Sigmoid colon (tissue), 7 donors: ENCODE measurements around the gene IL17C. TPM values are rescaled to one million over a fixed set of nuclear protein-coding genes. Genes with fewer than 3 reads are reported as not detected.

Experiments
- DNase-seq: peaks from one replicate; pipeline ENCODE4 v3.0.0-alpha.2; 2019
- H3K27ac ChIP-seq, 4 donors: fragments of 200-600 bp; sonication (generic); one replicate each; pipeline ENCODE4 v1.5.1; 2016 to 2019; ENCODE audit warnings: mild to moderate bottlenecking in 1 of 4
- H3K27me3 ChIP-seq, 3 donors: fragments of 200-600 bp; sonication (generic); one replicate each; pipeline ENCODE4 v1.5.1; 2019; ENCODE audit warnings: mild to moderate bottlenecking in 1 of 3
- H3K36me3 ChIP-seq, 4 donors: fragments of 200-600 bp; sonication (generic); one replicate each; pipeline ENCODE4 v1.5.1; 2016 to 2019
- H3K4me1 ChIP-seq, 4 donors: fragments of 200-600 bp; sonication (generic); one replicate each; pipeline ENCODE4 v1.5.1; 2017 to 2019
- H3K4me3 ChIP-seq, 4 donors: fragments of 200-600 bp; sonication (generic); one replicate each; pipeline ENCODE4 v1.5.1; 2017 to 2019; ENCODE audit warnings: mild to moderate bottlenecking in 2 of 4, moderate library complexity in 1 of 4
- H3K9me3 ChIP-seq, 4 donors: fragments of 200-600 bp in 3 of 4; sonication (generic) in 3 of 4; one replicate each; pipeline versions ENCODE4 v1.5.1 to v1.6.1; 2013 to 2019
- CTCF ChIP-seq, 4 experiments: fragments of 450-650 bp in 3 of 4; fragments of 200-600 bp in 1 of 4; IDR thresholded peaks; one replicate each; pipeline ENCODE4 v1.5.1; 2016 to 2019; ENCODE audit warnings: antibody characterized with exemption in 4 of 4, mild to moderate bottlenecking in 3 of 4, moderate library complexity in 2 of 4
- EP300 ChIP-seq, 4 donors: sonication (generic); formaldehyde crosslinking; IDR thresholded peaks; one replicate each; pipeline ENCODE4 v1.6.1; 2017; ENCODE audit warnings: antibody characterized with exemption in 4 of 4
- POLR2A ChIP-seq, 2 donors: fragments of 450-650 bp; IDR thresholded peaks; one replicate each; pipeline ENCODE4 v1.6.1; 2016; ENCODE audit warnings: antibody characterized with exemption in 2 of 2, mild to moderate bottlenecking in 2 of 2, moderate library complexity in 2 of 2
- POLR2AphosphoS5 ChIP-seq, 4 donors: sonication (generic); formaldehyde crosslinking; IDR thresholded peaks; one replicate each; pipeline ENCODE4 v1.6.1; 2017; ENCODE audit warnings: antibody characterized with exemption in 4 of 4
- WGBS, 2 donors: extraction: QIAGEN DNeasy Blood & Tissue Kit; methylation state at CpG; one replicate each; pipeline ENCODE4 v1.1.7; 2013; 5-methylcytosine and 5-hydroxymethylcytosine counted together
- intact Hi-C: fragments of 100-400 bp; cut with DNase I; formaldehyde crosslinking; loops from one replicate; pipeline ENCODE4 v1.15.1; 2023
- polyA plus RNA-seq, 3 donors: library from polyadenylated mRNA; stranded (reverse); fragments of 200-250 nt; gene quantifications; one replicate each; pipeline ENCODE4 v1.2.3, GENCODE V29; 2013
- total RNA-seq, 4 donors: library from RNA; depleted of rRNA; stranded (reverse); fragments of >200 nt; gene quantifications; one replicate each; pipeline ENCODE4 v1.1.0, GENCODE V29; 2016
- donor health status: healthy with polysubstance abuse.
- donor health status: Bipolar disorder and iron deficiency.
- donor health status: healthy.

Gene IL17C
- total RNA-seq (not detected), polyA plus RNA-seq (under 1 TPM in 1 of 3 donors, not detected in 2; 0.96 TPM)

- Histone ChIP-seq H3K27me3 (peaks cover 28 to 72% (median 57%) of the 10 kb centered on the region in 3 donors), H3K9me3 (no peaks in the 10 kb centered on the region), H3K4me1 (peaks cover 0 to 19% (median 16%) of the 10 kb centered on the region in 4 donors), H3K36me3 (no peaks in the 10 kb centered on the region), H3K4me3 (no peak within 1 kb of the TSS), H3K27ac (no peak within 1 kb of the TSS)
- TF ChIP-seq EP300 (IDR thresholded peaks at IDR 0.05), result no peak
- TF ChIP-seq POLR2AphosphoS5 (IDR thresholded peaks at IDR 0.05), result no peak
- TF ChIP-seq CTCF (IDR thresholded peaks at IDR 0.05), result no peak
- no peak for TF ChIP-seq POLR2A (IDR thresholded peaks at IDR 0.05)
- intact Hi-C loops, result no loop called here
- 14 to 32% methylated on average over 27 of the region's 27 CpGs for WGBS, 2 donors
- no peak for DNase-seq
Observed at GRCh38 chr16:88638323-88639230, at the start of gene IL17C. IL17C (plus strand) TSS chr16:88638572; CDS start chr16:88638642, 70 bp downstream.

- no peak for DNase-seq
Observed at GRCh38 chr16:88588754-88589153, 49.6 kb upstream of the IL17C start.

GRCh38 chr16:88589441-88589840 lies 48.9 kb upstream of the IL17C start:
- H3K4me1 ChIP-seq, result no peaks in the 10 kb centered on the region
- TF ChIP-seq CTCF (IDR thresholded peaks at IDR 0.05), result no peak
- no peak for TF ChIP-seq EP300 (IDR thresholded peaks at IDR 0.05)
- no peak for TF ChIP-seq POLR2AphosphoS5 (IDR thresholded peaks at IDR 0.05)
- no peak for TF ChIP-seq POLR2A (IDR thresholded peaks at IDR 0.05)
- H3K9me3 ChIP-seq, result no peaks in the 10 kb centered on the region
- H3K4me3 ChIP-seq, result no peak overlapping the region
- H3K27ac ChIP-seq, result no peak overlapping the region
- no peak for DNase-seq
- intact Hi-C loops, result no loop called here
- WGBS, 2 donors, result 92 to 93% methylated on average over 11 of the region's 11 CpGs
- peaks cover 4 to 57% (median 35%) of the 10 kb centered on the region in 4 donors for H3K36me3 ChIP-seq
- H3K27me3 ChIP-seq, result no peaks in the 10 kb centered on the region

More at GRCh38 chr16:88588754-88589153, 49.6 kb upstream of the IL17C start:
- intact Hi-C loops, result no loop called here
- Histone ChIP-seq H3K4me3 (no peak overlapping the region), H3K27me3 (no peaks in the 10 kb centered on the region), H3K4me1 (no peaks in the 10 kb centered on the region), H3K36me3 (peaks cover 4 to 52% (median 34%) of the 10 kb centered on the region in 4 donors), H3K27ac (no peak overlapping the region), H3K9me3 (no peaks in the 10 kb centered on the region)
- TF ChIP-seq POLR2AphosphoS5 (IDR thresholded peaks at IDR 0.05) (no peak), POLR2A (IDR thresholded peaks at IDR 0.05) (no peak), EP300 (IDR thresholded peaks at IDR 0.05) (no peak), CTCF (IDR thresholded peaks at IDR 0.05) (no peak)
- 84 to 89% methylated on average over 6 of the region's 6 CpGs for WGBS, 2 donors

GRCh38 chr16:88591577-88592021 lies 46.8 kb upstream of the IL17C start:
- DNase-seq, result peak; percentile 74
- intact Hi-C loops, result no loop called here
- Histone ChIP-seq H3K27me3 (no peaks in the 10 kb centered on the region), H3K4me1 (no peaks in the 10 kb centered on the region), H3K4me3 (no peak overlapping the region), H3K36me3 (peaks cover 4 to 50% (median 35%) of the 10 kb centered on the region in 4 donors), H3K9me3 (no peaks in the 10 kb centered on the region), H3K27ac (no peak overlapping the region)
- TF ChIP-seq POLR2AphosphoS5 (IDR thresholded peaks at IDR 0.05) (no peak), CTCF (IDR thresholded peaks at IDR 0.05) (no peak), EP300 (IDR thresholded peaks at IDR 0.05) (no peak)
- 76 to 86% methylated on average over 10 of the region's 10 CpGs for WGBS, 2 donors
